Neural cell (in vitro differentiated cells): ENCODE measurements around the gene ABHD11.

Source experiments
- EZH2 ChIP-seq: fragments of 200-600, 300-800 bp; shearing (Covaris generic), sonication (generic); IDR thresholded peaks from 2 replicates; pipeline ENCODE4 v1.6.1; 2014; ENCODE audit warnings: antibody characterized with exemption, low read length, borderline replicate concordance, mild to moderate bottlenecking; ENCODE audit not compliant: insufficient read depth, poor library complexity, severe bottlenecking
- POLR2AphosphoS5 ChIP-seq: IDR thresholded peaks from 2 replicates; pipeline ENCODE4 v1.6.1; 2012
- RAD21 ChIP-seq: fragments of 450-650 bp; conservative IDR thresholded peaks from 2 replicates; pipeline ENCODE4 v1.6.1; 2014; ENCODE audit warnings: antibody characterized with exemption, mild to moderate bottlenecking, moderate library complexity
- TF ChIP-seq, protein P1 (sequence below): fragments of 450-650 bp; IDR thresholded peaks from 2 replicates; pipeline ENCODE4 v1.5.1; 2014; ENCODE audit warnings: antibody characterized with exemption, mild to moderate bottlenecking, moderate library complexity; ENCODE audit not compliant: poor library complexity, severe bottlenecking
- TF ChIP-seq, protein P2 (sequence below): IDR thresholded peaks from 2 replicates; pipeline ENCODE4 v1.6.1; 2012; ENCODE audit warnings: borderline replicate concordance

DNA sequence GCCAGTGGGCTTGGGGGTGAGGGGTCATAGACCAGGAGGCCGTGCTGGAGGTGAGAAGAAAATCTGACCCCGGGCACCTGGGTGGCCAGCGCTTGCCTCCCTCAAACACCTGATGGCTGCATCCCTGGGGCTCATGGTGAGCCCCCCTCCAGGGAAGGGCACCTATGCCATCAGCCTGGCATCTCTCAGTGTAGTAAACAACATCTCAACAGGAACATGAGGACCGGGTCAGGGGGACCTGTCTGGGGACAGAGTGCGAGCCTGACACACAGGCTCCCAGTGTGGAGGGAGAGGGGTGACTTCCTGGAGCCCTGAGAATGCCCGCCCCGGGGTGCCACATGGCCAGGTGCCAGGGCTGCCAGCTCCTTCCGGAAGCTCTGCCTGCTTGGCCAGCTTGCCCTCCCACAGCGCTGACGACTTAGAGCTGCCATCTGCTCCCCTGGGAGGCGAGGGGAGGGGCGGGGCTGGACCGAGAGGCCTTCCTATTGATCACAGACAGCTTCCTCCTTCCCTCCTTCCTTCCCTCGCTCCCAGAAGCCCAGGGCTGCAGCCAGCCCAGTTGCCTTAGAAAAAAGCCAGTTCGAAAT is 31.5 kb downstream of the ABHD11 start:
- TF ChIP-seq, protein P1, sequence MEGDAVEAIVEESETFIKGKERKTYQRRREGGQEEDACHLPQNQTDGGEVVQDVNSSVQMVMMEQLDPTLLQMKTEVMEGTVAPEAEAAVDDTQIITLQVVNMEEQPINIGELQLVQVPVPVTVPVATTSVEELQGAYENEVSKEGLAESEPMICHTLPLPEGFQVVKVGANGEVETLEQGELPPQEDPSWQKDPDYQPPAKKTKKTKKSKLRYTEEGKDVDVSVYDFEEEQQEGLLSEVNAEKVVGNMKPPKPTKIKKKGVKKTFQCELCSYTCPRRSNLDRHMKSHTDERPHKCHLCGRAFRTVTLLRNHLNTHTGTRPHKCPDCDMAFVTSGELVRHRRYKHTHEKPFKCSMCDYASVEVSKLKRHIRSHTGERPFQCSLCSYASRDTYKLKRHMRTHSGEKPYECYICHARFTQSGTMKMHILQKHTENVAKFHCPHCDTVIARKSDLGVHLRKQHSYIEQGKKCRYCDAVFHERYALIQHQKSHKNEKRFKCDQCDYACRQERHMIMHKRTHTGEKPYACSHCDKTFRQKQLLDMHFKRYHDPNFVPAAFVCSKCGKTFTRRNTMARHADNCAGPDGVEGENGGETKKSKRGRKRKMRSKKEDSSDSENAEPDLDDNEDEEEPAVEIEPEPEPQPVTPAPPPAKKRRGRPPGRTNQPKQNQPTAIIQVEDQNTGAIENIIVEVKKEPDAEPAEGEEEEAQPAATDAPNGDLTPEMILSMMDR, result no peak
- no peak for TF ChIP-seq EZH2
- TF ChIP-seq, protein P2, sequence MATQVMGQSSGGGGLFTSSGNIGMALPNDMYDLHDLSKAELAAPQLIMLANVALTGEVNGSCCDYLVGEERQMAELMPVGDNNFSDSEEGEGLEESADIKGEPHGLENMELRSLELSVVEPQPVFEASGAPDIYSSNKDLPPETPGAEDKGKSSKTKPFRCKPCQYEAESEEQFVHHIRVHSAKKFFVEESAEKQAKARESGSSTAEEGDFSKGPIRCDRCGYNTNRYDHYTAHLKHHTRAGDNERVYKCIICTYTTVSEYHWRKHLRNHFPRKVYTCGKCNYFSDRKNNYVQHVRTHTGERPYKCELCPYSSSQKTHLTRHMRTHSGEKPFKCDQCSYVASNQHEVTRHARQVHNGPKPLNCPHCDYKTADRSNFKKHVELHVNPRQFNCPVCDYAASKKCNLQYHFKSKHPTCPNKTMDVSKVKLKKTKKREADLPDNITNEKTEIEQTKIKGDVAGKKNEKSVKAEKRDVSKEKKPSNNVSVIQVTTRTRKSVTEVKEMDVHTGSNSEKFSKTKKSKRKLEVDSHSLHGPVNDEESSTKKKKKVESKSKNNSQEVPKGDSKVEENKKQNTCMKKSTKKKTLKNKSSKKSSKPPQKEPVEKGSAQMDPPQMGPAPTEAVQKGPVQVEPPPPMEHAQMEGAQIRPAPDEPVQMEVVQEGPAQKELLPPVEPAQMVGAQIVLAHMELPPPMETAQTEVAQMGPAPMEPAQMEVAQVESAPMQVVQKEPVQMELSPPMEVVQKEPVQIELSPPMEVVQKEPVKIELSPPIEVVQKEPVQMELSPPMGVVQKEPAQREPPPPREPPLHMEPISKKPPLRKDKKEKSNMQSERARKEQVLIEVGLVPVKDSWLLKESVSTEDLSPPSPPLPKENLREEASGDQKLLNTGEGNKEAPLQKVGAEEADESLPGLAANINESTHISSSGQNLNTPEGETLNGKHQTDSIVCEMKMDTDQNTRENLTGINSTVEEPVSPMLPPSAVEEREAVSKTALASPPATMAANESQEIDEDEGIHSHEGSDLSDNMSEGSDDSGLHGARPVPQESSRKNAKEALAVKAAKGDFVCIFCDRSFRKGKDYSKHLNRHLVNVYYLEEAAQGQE, result no peak
- no peak for TF ChIP-seq POLR2AphosphoS5
- no peak for TF ChIP-seq RAD21
